HG03095 (cell line): ENCODE results near the gene IL1RN.
A peak's percentile ranks its signal among the peaks of the same experiment; 100 is the strongest.

Experiments
- ATAC-seq: cut with Tn5 transposase; IDR thresholded peaks from one replicate; pipeline ENCODE4 v1.9.1; 2021; ENCODE audit warnings: moderate library complexity; ENCODE audit not compliant: unreplicated experiment

The IL1RN gene

GRCh38 chr2:113156278-113157117, 29.1 kb downstream of the IL1RN start:
- no peak for ATAC-seq

- ATAC-seq: peak; percentile 70
Measured at GRCh38 chr2:113157118-113157896, 29.9 kb downstream of the IL1RN start.

GRCh38 chr2:113157897-113158753, 30.7 kb downstream of the IL1RN start:
- no peak for ATAC-seq

GRCh38 chr2:113158884-113159553, 31.6 kb downstream of the IL1RN start:
- ATAC-seq: no peak

GRCh38 chr2:113160248-113160647, 32.9 kb downstream of the IL1RN start:
- no peak for ATAC-seq

GRCh38 chr2:113160962-113161361, 33.6 kb downstream of the IL1RN start:
- ATAC-seq: no peak

GRCh38 chr2:113162173-113162572, 34.8 kb downstream of the IL1RN start:
- no peak for ATAC-seq

- ATAC-seq: no peak
Measured at GRCh38 chr2:113162869-113163268, 35.5 kb downstream of the IL1RN start.

- ATAC-seq: no peak
Measured at GRCh38 chr2:113164215-113164929, 37.0 kb downstream of the IL1RN start.

GRCh38 chr2:113164930-113165585, 37.7 kb downstream of the IL1RN start:
- no peak for ATAC-seq

- ATAC-seq: no peak
Measured at GRCh38 chr2:113166187-113166645, 38.8 kb downstream of the IL1RN start.

GRCh38 chr2:113167115-113167932, 39.9 kb downstream of the IL1RN start:
- no peak for ATAC-seq

- no peak for ATAC-seq
Measured at GRCh38 chr2:113167962-113168340, 40.6 kb downstream of the IL1RN start.

GRCh38 chr2:113169002-113169530, 41.7 kb downstream of the IL1RN start:
- no peak for ATAC-seq

- no peak for ATAC-seq
Measured at GRCh38 chr2:113169586-113169985, 42.2 kb downstream of the IL1RN start.

- no peak for ATAC-seq
Measured at GRCh38 chr2:113171334-113172075, 44.1 kb downstream of the IL1RN start.

- ATAC-seq: no peak
Measured at GRCh38 chr2:113172721-113173541, 45.5 kb downstream of the IL1RN start.
